Breast epithelium (tissue), 3 donors: ENCODE measurements around the gene SEC24B.

ENCODE experiments used
- CTCF ChIP-seq, 3 donors: fragments of 450-650 bp; IDR thresholded peaks; one replicate each; pipeline ENCODE4 v1.5.1; 2016 to 2017; ENCODE audit warnings: antibody characterized with exemption in 3 of 3, mild to moderate bottlenecking in 3 of 3, moderate library complexity in 3 of 3
- POLR2A ChIP-seq: fragments of 450-650 bp; IDR thresholded peaks from one replicate; pipeline ENCODE4 v1.6.1; 2016; ENCODE audit warnings: antibody characterized with exemption, mild to moderate bottlenecking, moderate library complexity

- TF ChIP-seq POLR2A: no peak
- TF ChIP-seq CTCF (IDR thresholded peaks at IDR 0.05): no peak
Measured at GRCh38 chr4:109548655-109549054, 115.0 kb downstream of the SEC24B start.
